Cardiac muscle cell (in vitro differentiated cells and primary cell): Measurements from ENCODE around the gene ASB10. TPM values are rescaled to one million over a fixed set of nuclear protein-coding genes. Genes with fewer than 3 reads are reported as not detected.

Experiments
- DNase-seq, 2 donors: peaks; one replicate each; pipeline versions ENCODE4 v3.0.0 to v3.0.0-alpha.2; 2010 to 2017; ENCODE audit warnings: low read depth in 1 of 2, low spot score in 1 of 2
- H3K27ac ChIP-seq: fragments of 200-600 bp; sonication (generic); 2 replicates; pipeline ENCODE4 v1.5.1; 2016
- H3K27me3 ChIP-seq: fragments of 200-600 bp; sonication (generic); 2 replicates; pipeline ENCODE4 v1.6.0; 2016; ENCODE audit warnings: control low read depth
- H3K36me3 ChIP-seq: fragments of 200-600 bp; sonication (generic); 2 replicates; pipeline ENCODE4 v1.5.1; 2016; ENCODE audit warnings: control low read depth
- H3K4me1 ChIP-seq: fragments of 200-600 bp; sonication (generic); 2 replicates; pipeline ENCODE4 v1.8.1; 2017; ENCODE audit warnings: low read depth, mild to moderate bottlenecking, mixed run types
- H3K4me3 ChIP-seq: fragments of 200-600 bp; sonication (generic); 2 replicates; pipeline ENCODE4 v1.5.1; 2016; ENCODE audit warnings: mild to moderate bottlenecking
- H3K9me3 ChIP-seq: fragments of 200-600 bp; sonication (generic); 2 replicates; pipeline ENCODE4 v1.5.1; 2017; ENCODE audit warnings: low read depth, mild to moderate bottlenecking, control low read depth
- polyA plus RNA-seq: library from polyadenylated mRNA; unstranded; fragments of >200 nt; fragmentation: Nextera tagmentation; extraction: Ambion mirVana; gene quantifications from 2 replicates; pipeline ENCODE4 v1.2.1, GENCODE V29; 2016
- total RNA-seq: library from RNA; depleted of rRNA; stranded (reverse); fragments of >200 nt; gene quantifications from 2 replicates; pipeline ENCODE4 v1.2.3, GENCODE V29; 2016
- TF ChIP-seq, protein P1 (sequence below): IDR thresholded peaks from 2 replicates; pipeline ENCODE4 v1.5.1; 2012; ENCODE audit warnings: low read depth, mild to moderate bottlenecking, low read length

The ASB10 gene
- total and polyA plus RNA-seq, 2 experiments from 2014 or later, result 1.0 TPM; not detected in 1

DNA sequence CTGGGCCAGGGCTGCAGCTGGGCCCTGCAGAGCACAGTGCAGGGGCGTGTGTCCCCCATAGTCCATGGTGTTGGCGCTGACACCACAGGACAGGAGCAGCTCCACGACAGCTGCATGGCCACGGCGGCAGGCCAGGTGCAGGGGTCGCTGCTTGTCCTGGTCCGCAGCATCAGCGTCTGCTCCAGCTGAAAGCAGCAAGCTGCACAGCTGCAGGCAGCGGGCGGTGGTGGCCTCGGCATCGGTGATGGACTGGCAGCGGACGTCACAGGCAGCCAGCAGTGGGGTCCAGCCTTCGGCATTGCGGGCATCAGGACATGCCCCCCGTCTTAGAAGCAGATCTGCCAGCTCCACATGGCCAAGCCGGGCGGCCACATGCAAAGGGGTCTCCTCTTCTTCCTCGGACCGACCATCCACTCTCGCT, 6.0 kb downstream of the ASB10 start:
- no peak overlapping the region for H3K27ac ChIP-seq

DNA sequence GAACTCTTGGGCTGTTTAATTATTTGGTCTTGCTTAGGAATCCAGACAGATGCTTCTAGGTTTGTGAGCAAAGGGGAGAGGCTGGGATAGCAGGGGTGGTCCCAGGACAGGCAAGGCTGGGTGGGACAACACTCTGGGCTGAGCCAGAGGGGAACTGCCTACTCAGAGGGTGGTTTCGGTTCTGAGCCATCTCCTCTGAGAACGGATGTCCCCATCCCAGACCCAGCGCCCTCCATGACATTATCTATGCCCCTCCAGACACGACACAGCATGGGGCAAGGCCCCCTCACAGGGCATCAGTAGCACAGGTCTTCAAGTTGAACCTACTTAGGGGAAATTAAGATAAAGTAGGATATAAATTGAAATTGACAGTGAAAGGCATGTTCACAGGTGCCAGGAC, 7.1 kb downstream of the ASB10 start:
- TF ChIP-seq, protein P1, sequence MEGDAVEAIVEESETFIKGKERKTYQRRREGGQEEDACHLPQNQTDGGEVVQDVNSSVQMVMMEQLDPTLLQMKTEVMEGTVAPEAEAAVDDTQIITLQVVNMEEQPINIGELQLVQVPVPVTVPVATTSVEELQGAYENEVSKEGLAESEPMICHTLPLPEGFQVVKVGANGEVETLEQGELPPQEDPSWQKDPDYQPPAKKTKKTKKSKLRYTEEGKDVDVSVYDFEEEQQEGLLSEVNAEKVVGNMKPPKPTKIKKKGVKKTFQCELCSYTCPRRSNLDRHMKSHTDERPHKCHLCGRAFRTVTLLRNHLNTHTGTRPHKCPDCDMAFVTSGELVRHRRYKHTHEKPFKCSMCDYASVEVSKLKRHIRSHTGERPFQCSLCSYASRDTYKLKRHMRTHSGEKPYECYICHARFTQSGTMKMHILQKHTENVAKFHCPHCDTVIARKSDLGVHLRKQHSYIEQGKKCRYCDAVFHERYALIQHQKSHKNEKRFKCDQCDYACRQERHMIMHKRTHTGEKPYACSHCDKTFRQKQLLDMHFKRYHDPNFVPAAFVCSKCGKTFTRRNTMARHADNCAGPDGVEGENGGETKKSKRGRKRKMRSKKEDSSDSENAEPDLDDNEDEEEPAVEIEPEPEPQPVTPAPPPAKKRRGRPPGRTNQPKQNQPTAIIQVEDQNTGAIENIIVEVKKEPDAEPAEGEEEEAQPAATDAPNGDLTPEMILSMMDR, result no peak
- DNase-seq, result no peak
- Histone ChIP-seq H3K9me3 (no peaks in the 10 kb centered on the region), H3K36me3 (no peaks in the 10 kb centered on the region), H3K4me1 (no peaks in the 10 kb centered on the region), H3K4me3 (no peak overlapping the region), H3K27ac (no peak overlapping the region), H3K27me3 (peaks cover 29% of the 10 kb centered on the region)

More for the DNA sequence above, 6.0 kb downstream of the ASB10 start:
- Histone ChIP-seq H3K4me1 (no peaks in the 10 kb centered on the region), H3K4me3 (no peak overlapping the region), H3K9me3 (no peaks in the 10 kb centered on the region), H3K27me3 (peaks cover 18% of the 10 kb centered on the region), H3K36me3 (no peaks in the 10 kb centered on the region)
- DNase-seq, result no peak
- TF ChIP-seq, protein P1, result no peak

DNA sequence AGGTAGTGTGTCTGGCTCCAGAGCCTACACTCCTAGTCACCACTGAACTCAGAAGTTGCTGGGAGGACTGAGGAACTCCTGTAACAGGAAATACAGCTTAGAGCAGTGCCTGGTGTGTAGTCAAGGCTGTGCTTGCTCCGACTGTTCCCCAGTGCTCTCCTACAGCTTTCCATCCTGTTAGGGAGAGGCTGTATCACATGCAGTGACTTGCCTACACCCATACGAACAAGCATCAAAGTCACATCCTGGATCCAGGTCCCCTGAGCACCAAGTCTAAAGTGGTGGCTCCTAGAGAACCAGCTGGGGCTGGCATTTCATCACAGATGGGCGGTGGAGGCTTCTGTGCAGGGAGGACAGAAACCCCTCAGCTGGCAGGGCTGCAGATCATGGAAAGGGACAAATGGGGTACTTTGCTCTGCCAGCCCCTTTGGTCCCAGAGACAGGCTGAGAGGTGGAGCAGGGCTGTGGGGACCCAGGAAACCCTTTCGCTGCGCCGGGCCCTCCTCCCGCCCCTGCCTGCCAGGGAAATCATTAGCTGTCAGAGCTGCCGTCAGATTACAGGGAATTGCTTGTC, 7.7 kb downstream of the ASB10 start:
- H3K4me1 ChIP-seq, result no peaks in the 10 kb centered on the region
- H3K36me3 ChIP-seq, result no peaks in the 10 kb centered on the region
- H3K27ac ChIP-seq, result no peak overlapping the region
- peaks cover 30% of the 10 kb centered on the region for H3K27me3 ChIP-seq
- no peaks in the 10 kb centered on the region for H3K9me3 ChIP-seq
- TF ChIP-seq, protein P1, result no peak
- DNase-seq, result no peak
- H3K4me3 ChIP-seq, result no peak overlapping the region

DNA sequence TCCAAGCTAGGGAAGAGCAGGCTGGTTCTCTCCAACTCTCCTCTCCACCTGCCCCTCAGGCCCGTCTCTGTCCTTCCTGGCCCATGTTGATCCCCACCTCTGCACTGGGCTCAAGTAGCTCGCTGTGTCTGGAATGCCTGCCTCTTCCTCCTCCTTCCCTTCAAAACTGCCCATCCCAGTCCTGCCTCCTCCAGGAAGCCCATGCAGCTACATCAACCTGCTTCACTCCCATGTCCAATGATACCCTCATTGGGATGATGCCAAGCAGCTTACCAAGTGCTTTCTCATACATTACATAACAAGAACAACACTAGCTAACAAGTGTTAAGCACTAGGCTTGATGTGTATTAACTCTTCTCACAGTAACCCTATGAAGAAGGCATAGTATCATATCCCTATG, 8.2 kb downstream of the ASB10 start:
- H3K27me3 ChIP-seq, result peaks cover 30% of the 10 kb centered on the region
- TF ChIP-seq, protein P1, result no peak
- H3K27ac ChIP-seq, result no peak overlapping the region
- H3K4me1 ChIP-seq, result no peaks in the 10 kb centered on the region
- H3K4me3 ChIP-seq, result no peak overlapping the region
- no peaks in the 10 kb centered on the region for H3K9me3 ChIP-seq
- DNase-seq, result no peak
- no peaks in the 10 kb centered on the region for H3K36me3 ChIP-seq

DNA sequence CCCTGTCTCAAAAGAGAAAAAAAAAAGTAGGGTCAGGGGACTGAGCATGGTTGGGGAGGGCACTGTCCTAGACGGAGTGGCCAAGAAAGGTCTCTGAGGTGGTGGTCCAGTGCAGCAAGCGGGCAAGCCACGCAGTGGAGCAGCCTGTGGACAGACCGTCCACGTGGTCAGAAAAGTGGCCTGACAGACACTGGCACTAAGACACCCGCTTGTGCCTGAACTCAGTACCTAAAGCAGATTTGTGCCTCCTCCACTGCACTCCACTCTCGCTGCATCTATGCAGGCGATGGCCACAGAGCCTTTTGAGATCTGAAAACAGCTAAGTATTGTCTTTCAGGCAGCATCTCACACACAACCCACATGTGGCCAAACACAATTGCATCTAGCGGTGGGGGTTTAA, 8.8 kb downstream of the ASB10 start:
- DNase-seq, result no peak
- H3K4me1 ChIP-seq, result no peaks in the 10 kb centered on the region
- H3K36me3 ChIP-seq, result no peaks in the 10 kb centered on the region
- no peaks in the 10 kb centered on the region for H3K9me3 ChIP-seq
- H3K27me3 ChIP-seq, result peaks cover 30% of the 10 kb centered on the region
- no peak overlapping the region for H3K4me3 ChIP-seq
- TF ChIP-seq, protein P1, result no peak
- no peak overlapping the region for H3K27ac ChIP-seq

DNA sequence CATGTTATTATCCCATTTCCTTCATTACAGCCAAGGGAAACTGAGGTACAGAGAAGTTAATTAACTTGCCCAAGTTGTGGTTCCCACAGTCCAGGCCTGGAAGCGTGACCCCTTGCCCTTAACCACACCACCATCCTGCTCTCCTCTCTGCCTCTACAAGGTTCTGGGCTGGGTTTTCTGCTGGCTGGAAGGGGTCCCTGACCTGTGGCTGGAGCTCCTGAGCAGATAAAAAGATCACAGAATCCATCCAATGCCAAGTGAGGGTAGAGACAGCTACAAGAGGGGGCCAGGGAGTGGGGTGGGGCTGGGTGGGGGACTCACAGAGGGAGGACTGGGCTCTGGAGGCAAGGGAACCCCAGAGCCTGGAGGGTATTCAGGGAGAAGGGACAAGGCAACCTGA, 9.7 kb downstream of the ASB10 start:
- Histone ChIP-seq H3K9me3 (no peaks in the 10 kb centered on the region), H3K27me3 (peaks cover 30% of the 10 kb centered on the region), H3K4me3 (no peak overlapping the region), H3K27ac (no peak overlapping the region), H3K4me1 (no peaks in the 10 kb centered on the region), H3K36me3 (no peaks in the 10 kb centered on the region)
- no peak for DNase-seq
- TF ChIP-seq, protein P1, result no peak
